Measurements from ENCODE around the gene ST3GAL2.
A peak's percentile ranks its signal among the peaks of the same experiment; 100 is the strongest.

ST3GAL2 gene

DNA sequence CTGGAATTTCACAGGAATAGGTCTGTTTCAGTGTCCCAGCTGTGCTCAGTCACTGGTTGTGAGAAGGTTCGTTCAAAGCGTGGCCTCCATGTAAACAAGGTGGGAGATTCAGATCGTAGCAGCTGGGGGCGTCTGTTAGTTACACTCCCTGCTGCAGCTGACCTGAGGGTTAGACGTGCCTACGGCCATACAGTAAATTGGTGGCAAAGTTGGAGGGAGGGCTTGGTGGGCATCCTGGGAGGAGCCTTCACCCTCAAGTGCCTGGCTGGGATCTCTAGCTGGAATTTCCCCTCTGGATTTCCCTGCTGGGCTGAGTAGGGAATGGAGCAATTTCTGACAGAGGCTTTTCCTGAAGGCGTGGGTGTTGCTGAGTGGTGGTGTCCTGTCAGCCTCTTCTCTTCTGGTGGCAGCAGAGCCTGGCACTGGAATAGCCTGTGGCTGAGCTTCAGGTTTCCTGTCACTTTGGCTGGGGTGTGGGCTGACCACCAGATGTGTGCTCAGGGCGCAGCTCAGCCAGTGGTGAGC, 21.9 kb upstream of the ST3GAL2 start:
- 0 out of 2 replicates have a peak, but pooled peaks cover 3% of the 10 kb centered on the region for H3K4me1 ChIP-seq
- TF ChIP-seq, protein P1, sequence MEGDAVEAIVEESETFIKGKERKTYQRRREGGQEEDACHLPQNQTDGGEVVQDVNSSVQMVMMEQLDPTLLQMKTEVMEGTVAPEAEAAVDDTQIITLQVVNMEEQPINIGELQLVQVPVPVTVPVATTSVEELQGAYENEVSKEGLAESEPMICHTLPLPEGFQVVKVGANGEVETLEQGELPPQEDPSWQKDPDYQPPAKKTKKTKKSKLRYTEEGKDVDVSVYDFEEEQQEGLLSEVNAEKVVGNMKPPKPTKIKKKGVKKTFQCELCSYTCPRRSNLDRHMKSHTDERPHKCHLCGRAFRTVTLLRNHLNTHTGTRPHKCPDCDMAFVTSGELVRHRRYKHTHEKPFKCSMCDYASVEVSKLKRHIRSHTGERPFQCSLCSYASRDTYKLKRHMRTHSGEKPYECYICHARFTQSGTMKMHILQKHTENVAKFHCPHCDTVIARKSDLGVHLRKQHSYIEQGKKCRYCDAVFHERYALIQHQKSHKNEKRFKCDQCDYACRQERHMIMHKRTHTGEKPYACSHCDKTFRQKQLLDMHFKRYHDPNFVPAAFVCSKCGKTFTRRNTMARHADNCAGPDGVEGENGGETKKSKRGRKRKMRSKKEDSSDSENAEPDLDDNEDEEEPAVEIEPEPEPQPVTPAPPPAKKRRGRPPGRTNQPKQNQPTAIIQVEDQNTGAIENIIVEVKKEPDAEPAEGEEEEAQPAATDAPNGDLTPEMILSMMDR (IDR thresholded peaks at IDR 0.05; ENCODE audit: low read depth, low read length) = no peak
- peak; percentile 39 for DNase-seq
- no peaks in the 10 kb centered on the region for H3K27me3 ChIP-seq
- H3K36me3 ChIP-seq = peaks cover 6% of the 10 kb centered on the region
- H3K4me3 ChIP-seq (ENCODE audit: low read depth, low read length) = no peak overlapping the region
- H3K9me3 ChIP-seq = no peaks in the 10 kb centered on the region

DNA sequence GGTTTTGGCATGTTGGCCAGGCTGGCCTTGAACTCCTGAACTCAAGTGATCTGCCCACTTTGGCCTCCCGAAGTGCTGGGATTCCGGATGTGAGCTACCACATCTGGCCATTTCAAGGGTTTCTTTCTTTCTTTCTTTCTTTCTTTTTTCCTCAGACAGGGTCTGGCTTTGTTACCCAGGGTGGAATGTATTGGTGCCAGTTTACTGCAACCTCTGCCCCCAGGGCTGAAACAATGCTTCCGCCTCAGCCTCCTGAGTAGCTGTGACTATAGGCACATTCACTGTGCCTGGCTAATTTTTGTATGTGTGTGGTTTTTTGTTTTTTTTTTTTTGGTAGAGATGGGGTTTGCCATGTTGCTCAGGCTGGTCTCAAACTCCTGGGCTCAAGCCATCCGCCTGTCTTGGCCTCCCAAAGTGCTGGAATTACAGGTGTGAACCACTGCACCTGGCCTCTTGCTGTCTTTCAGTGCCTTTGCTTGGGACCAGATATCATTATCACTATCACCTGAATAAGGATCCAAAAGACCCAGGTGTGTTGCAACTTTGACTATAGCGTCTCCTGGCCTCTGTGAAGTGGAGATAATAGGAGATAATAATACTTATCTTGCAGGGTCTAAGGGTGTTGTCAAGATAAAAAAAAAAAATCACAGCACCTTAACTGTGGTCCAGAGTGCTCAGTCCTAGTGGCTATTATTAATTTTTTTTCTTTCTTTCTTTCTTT, 18.7 kb upstream of the ST3GAL2 start:
- H3K9me3 ChIP-seq = no peaks in the 10 kb centered on the region
- H3K27me3 ChIP-seq = no peaks in the 10 kb centered on the region
- H3K4me1 ChIP-seq = 0 out of 2 replicates have a peak, but pooled peaks cover 3% of the 10 kb centered on the region
- no peaks in the 10 kb centered on the region for H3K36me3 ChIP-seq
- H3K4me3 ChIP-seq (ENCODE audit: low read depth, low read length) = no peak overlapping the region
- TF ChIP-seq, protein P1 (IDR thresholded peaks at IDR 0.05; ENCODE audit: low read depth, low read length) = no peak
- no peak for DNase-seq

- no peaks in the 10 kb centered on the region for H3K9me3 ChIP-seq
- DNase-seq = no peak
- TF ChIP-seq, protein P1 (IDR thresholded peaks at IDR 0.05; ENCODE audit: low read depth, low read length) = no peak
- H3K4me1 ChIP-seq = 0 out of 2 replicates have a peak, but pooled peaks cover 3% of the 10 kb centered on the region
- no peaks in the 10 kb centered on the region for H3K27me3 ChIP-seq
- no peak overlapping the region for H3K4me3 ChIP-seq (ENCODE audit: low read depth, low read length)
- no peaks in the 10 kb centered on the region for H3K36me3 ChIP-seq
Observed at GRCh38 chr16:70455910-70456309, 17.0 kb upstream of the ST3GAL2 start.

DNA sequence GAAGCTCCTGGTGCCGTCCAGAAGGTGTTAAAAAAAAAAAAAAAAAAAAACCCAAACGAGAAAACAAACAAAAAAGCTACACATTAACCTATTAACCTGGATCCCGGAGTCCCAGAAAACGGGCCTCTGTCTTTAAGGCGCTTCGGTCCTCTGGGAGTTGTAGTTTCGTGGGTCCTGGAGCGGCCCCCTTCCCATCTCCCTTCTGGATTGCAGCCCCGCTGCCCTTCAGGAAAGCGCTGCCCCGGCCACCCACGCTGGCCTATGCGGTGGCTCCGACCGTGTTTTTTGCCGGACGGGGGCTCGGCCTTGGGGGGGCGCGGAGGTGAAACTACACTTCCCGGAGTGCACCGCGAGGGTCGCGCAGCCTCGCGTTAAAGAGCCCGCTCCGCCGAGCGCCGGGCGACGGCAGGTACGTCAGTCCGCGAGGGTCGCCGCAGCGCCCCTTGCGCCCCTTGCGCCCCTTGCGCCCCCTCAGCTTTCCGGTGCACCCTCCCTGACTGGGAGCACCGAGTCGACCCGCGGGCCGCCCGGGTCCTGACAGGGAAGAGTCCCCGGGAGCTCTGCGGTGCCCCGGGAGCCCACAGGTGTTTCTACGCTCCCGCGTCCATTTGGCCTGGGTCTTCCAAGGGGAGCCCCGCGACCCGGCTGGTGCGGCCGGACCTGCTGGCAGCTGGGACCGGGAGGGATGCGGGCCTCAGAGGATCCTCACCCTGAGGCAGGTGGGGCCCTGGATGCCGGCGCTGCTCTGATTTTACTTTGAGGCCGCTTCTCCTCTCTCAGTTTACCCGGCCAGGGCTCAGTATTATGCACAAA, 15.5 kb upstream of the ST3GAL2 start, which contains the start of gene FCSK:
Gene FCSK, plus strand, starts transcription at position 374 of the 813 bp plus-strand sequence. CDS start 8,596 bp downstream, outside the sequence.
- peak; percentile 79 for DNase-seq
- no peaks in the 10 kb centered on the region for H3K27me3 ChIP-seq
- no peaks in the 10 kb centered on the region for H3K4me1 ChIP-seq
- TF ChIP-seq, protein P1 (IDR thresholded peaks at IDR 0.05; ENCODE audit: low read depth, low read length) = no peak
- no peaks in the 10 kb centered on the region for H3K9me3 ChIP-seq
- no peaks in the 10 kb centered on the region for H3K36me3 ChIP-seq
- peak within 1 kb of the TSS; percentile 73 for H3K4me3 ChIP-seq (ENCODE audit: low read depth, low read length)

DNA sequence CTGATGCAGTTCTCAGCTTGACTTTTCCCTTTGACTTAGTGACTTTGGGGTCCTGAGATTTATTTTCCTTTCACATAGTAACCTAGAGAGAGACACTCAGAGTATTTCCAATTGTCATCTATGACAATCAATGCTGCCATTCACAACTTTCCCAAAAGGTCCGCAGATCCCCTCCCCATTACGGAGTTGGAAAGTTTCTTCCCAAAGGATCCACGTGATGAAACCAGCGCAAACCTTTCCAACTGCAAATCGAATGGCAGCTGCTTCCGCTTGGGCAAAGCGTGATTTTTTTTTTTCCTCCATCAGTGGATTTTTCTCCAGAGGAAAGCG, 15.0 kb upstream of the ST3GAL2 start:
- H3K36me3 ChIP-seq = no peaks in the 10 kb centered on the region
- peak overlapping the region; percentile 73 for H3K4me3 ChIP-seq (ENCODE audit: low read depth, low read length)
- TF ChIP-seq, protein P1 (IDR thresholded peaks at IDR 0.05; ENCODE audit: low read depth, low read length) = no peak
- peak; percentile 38 for DNase-seq
- no peaks in the 10 kb centered on the region for H3K9me3 ChIP-seq
- H3K27me3 ChIP-seq = no peaks in the 10 kb centered on the region
- no peaks in the 10 kb centered on the region for H3K4me1 ChIP-seq
